Fibroblast of skin of back (primary cell): Measurements from ENCODE around the gene MAJIN.

ENCODE experiments used
- DNase-seq: peaks from one replicate; pipeline ENCODE4 v3.0.0-alpha.2; 2013

The MAJIN gene

GRCh38 chr11:64911142-64911541 is 60.8 kb downstream of the MAJIN start:
- no peak for DNase-seq

GRCh38 chr11:64910451-64911093 is 61.3 kb downstream of the MAJIN start:
- no peak for DNase-seq

- no peak for DNase-seq
Observed at GRCh38 chr11:64909653-64910343, 62.1 kb downstream of the MAJIN start.

- no peak for DNase-seq
Observed at GRCh38 chr11:64908766-64909165, 63.1 kb downstream of the MAJIN start.

GRCh38 chr11:64906314-64906635 is 65.6 kb downstream of the MAJIN start:
- DNase-seq, result no peak

- DNase-seq, result no peak
Observed at GRCh38 chr11:64905516-64906313, 66.2 kb downstream of the MAJIN start.

GRCh38 chr11:64903291-64903833 is 68.5 kb downstream of the MAJIN start:
- no peak for DNase-seq

- DNase-seq, result no peak
Observed at GRCh38 chr11:64902102-64902900, 69.6 kb downstream of the MAJIN start.

- DNase-seq, result no peak
Observed at GRCh38 chr11:64900774-64901173, 71.1 kb downstream of the MAJIN start.

- DNase-seq, result no peak
Observed at GRCh38 chr11:64900263-64900678, 71.6 kb downstream of the MAJIN start.

- DNase-seq, result no peak
Observed at GRCh38 chr11:64898541-64898940, 73.4 kb downstream of the MAJIN start.

GRCh38 chr11:64898076-64898445 is 73.8 kb downstream of the MAJIN start:
- no peak for DNase-seq

- no peak for DNase-seq
Observed at GRCh38 chr11:64897381-64898075, 74.4 kb downstream of the MAJIN start.

- no peak for DNase-seq
Observed at GRCh38 chr11:64896448-64897022, 75.4 kb downstream of the MAJIN start.

- DNase-seq, result no peak
Observed at GRCh38 chr11:64894812-64895452, 77.0 kb downstream of the MAJIN start.

- peak; percentile 71 for DNase-seq
Observed at GRCh38 chr11:64894070-64894811, 77.7 kb downstream of the MAJIN start.

GRCh38 chr11:64893194-64894069 is 78.5 kb downstream of the MAJIN start:
- DNase-seq, result no peak

- DNase-seq, result no peak
Observed at GRCh38 chr11:64892838-64893193, 79.1 kb downstream of the MAJIN start.

- no peak for DNase-seq
Observed at GRCh38 chr11:64892411-64892831, 79.5 kb downstream of the MAJIN start.
